Breast epithelium (tissue), 4 donors: ENCODE data around the gene PIEZO1. TPM values are rescaled to one million over a fixed set of nuclear protein-coding genes. Genes with fewer than 3 reads are reported as not detected.

ENCODE experiments used
- DNase-seq, 2 donors: peaks; one replicate each; pipeline ENCODE4 v3.0.0-alpha.2; 2019; ENCODE audit warnings: low spot score in 2 of 2
- H3K27ac ChIP-seq, 2 donors: fragments of 200-600 bp; sonication (generic) in 1 of 2; one replicate each; pipeline ENCODE4 v1.5.1; 2016 to 2019; ENCODE audit warnings: mild to moderate bottlenecking in 1 of 2
- H3K27me3 ChIP-seq, 2 donors: fragments of 200-600 bp; sonication (generic) in 1 of 2; one replicate each; pipeline versions ENCODE4 v1.5.1 to v1.6.0; 2017 to 2019; ENCODE audit warnings: control low read depth in 1 of 2, mild to moderate bottlenecking in 1 of 2
- H3K36me3 ChIP-seq: fragments of 200-600 bp; one replicate; pipeline ENCODE4 v1.5.1; 2019
- H3K4me1 ChIP-seq, 2 donors: fragments of 200-600 bp; sonication (generic); one replicate each; pipeline ENCODE4 v1.5.1; 2016 to 2019; ENCODE audit warnings: control low read depth in 1 of 2
- H3K4me3 ChIP-seq, 3 donors: fragments of 200-600 bp; sonication (generic); 1 replicate in 2 of 3; 2 replicates in 1 of 3; pipeline ENCODE4 v1.5.1; 2016 to 2019; ENCODE audit warnings: mild to moderate bottlenecking in 3 of 3, moderate library complexity in 2 of 3
- H3K9me3 ChIP-seq, 2 donors: fragments of 200-600 bp; sonication (generic) in 1 of 2; one replicate each; pipeline ENCODE4 v1.5.1; 2016 to 2019; ENCODE audit warnings: control low read depth in 1 of 2
- CTCF ChIP-seq, 3 donors: fragments of 450-650 bp; IDR thresholded peaks; one replicate each; pipeline ENCODE4 v1.5.1; 2016 to 2017; ENCODE audit warnings: antibody characterized with exemption in 3 of 3, mild to moderate bottlenecking in 3 of 3, moderate library complexity in 3 of 3
- POLR2A ChIP-seq: fragments of 450-650 bp; IDR thresholded peaks from one replicate; pipeline ENCODE4 v1.6.1; 2016; ENCODE audit warnings: antibody characterized with exemption, mild to moderate bottlenecking, moderate library complexity
- POLR2AphosphoS5 ChIP-seq, 3 donors: sonication (generic); formaldehyde crosslinking; IDR thresholded peaks; one replicate each; pipeline ENCODE4 v1.6.1; 2017; ENCODE audit warnings: antibody characterized with exemption in 3 of 3
- intact Hi-C: fragments of 100-400 bp; cut with DNase I; formaldehyde crosslinking; loops from one replicate; pipeline ENCODE4 v1.15.1; 2023; ENCODE audit warnings: low total_unique reads
- total RNA-seq, 3 donors: library from RNA; depleted of rRNA; stranded (reverse); fragments of >200 nt; gene quantifications; one replicate each; pipeline ENCODE4 v1.1.0, GENCODE V29; 2016

PIEZO1 gene
- total RNA-seq, 3 donors from 2014 or later: 90.7 to 181 (median 135) TPM

- Histone ChIP-seq H3K4me3 (no peak overlapping the region), H3K27ac (no peak overlapping the region), H3K36me3 (no peaks in the 10 kb centered on the region), H3K9me3 (no peaks in the 10 kb centered on the region), H3K27me3 (peaks cover 4 to 41% of the 10 kb centered on the region in 2 donors), H3K4me1 (no peaks in the 10 kb centered on the region)
- DNase-seq: no peak
- intact Hi-C loops: no loop called here
- TF ChIP-seq POLR2A: no peak
- no peak for TF ChIP-seq CTCF (IDR thresholded peaks at IDR 0.05)
- TF ChIP-seq POLR2AphosphoS5 (IDR thresholded peaks at IDR 0.05): no peak
Observed at GRCh38 chr16:88678224-88678979, 106.6 kb downstream of the PIEZO1 start.

GRCh38 chr16:88677721-88678120, 107.3 kb downstream of the PIEZO1 start:
- intact Hi-C loops: no loop called here

GRCh38 chr16:88676502-88677242, 108.3 kb downstream of the PIEZO1 start:
- DNase-seq: no peak
- Histone ChIP-seq H3K36me3 (no peaks in the 10 kb centered on the region), H3K27ac (no peak overlapping the region), H3K4me1 (no peaks in the 10 kb centered on the region), H3K4me3 (no peak overlapping the region), H3K27me3 (peaks cover 4 to 36% of the 10 kb centered on the region in 2 donors), H3K9me3 (no peaks in the 10 kb centered on the region)
- TF ChIP-seq POLR2A (no peak), CTCF (IDR thresholded peaks at IDR 0.05) (no peak), POLR2AphosphoS5 (IDR thresholded peaks at IDR 0.05) (no peak)
- intact Hi-C loops: no loop called here

More at GRCh38 chr16:88677721-88678120, 107.3 kb downstream of the PIEZO1 start:
- H3K36me3 ChIP-seq: no peaks in the 10 kb centered on the region
- H3K27ac ChIP-seq: no peak overlapping the region
- no peak for DNase-seq
- H3K27me3 ChIP-seq: peaks cover 4 to 41% of the 10 kb centered on the region in 2 donors
- H3K4me3 ChIP-seq: no peak overlapping the region
- no peaks in the 10 kb centered on the region for H3K9me3 ChIP-seq
- H3K4me1 ChIP-seq: no peaks in the 10 kb centered on the region
- no peak for TF ChIP-seq POLR2A
- TF ChIP-seq POLR2AphosphoS5 (IDR thresholded peaks at IDR 0.05): no peak
- TF ChIP-seq CTCF (IDR thresholded peaks at IDR 0.05): no peak

- Histone ChIP-seq H3K27ac (no peak overlapping the region), H3K4me1 (no peaks in the 10 kb centered on the region), H3K36me3 (no peaks in the 10 kb centered on the region), H3K27me3 (peaks cover 4 to 20% of the 10 kb centered on the region in 2 donors), H3K4me3 (no peak overlapping the region), H3K9me3 (no peaks in the 10 kb centered on the region)
- DNase-seq: no peak
- intact Hi-C loops: no loop called here
- TF ChIP-seq POLR2A: no peak
- TF ChIP-seq POLR2AphosphoS5 (IDR thresholded peaks at IDR 0.05): no peak
- TF ChIP-seq CTCF (IDR thresholded peaks at IDR 0.05): no peak
Observed at GRCh38 chr16:88673716-88674379, 111.2 kb downstream of the PIEZO1 start.

- intact Hi-C loops: no loop called here
Observed at GRCh38 chr16:88672776-88673175, 112.2 kb downstream of the PIEZO1 start.

More at GRCh38 chr16:88672776-88673175, 112.2 kb downstream of the PIEZO1 start:
- Histone ChIP-seq H3K36me3 (no peaks in the 10 kb centered on the region), H3K27ac (no peak overlapping the region), H3K4me3 (no peak overlapping the region), H3K4me1 (no peaks in the 10 kb centered on the region), H3K9me3 (no peaks in the 10 kb centered on the region), H3K27me3 (peaks cover 0 to 9% of the 10 kb centered on the region in 2 donors)
- DNase-seq: no peak
- no peak for TF ChIP-seq CTCF (IDR thresholded peaks at IDR 0.05)
